Measurements from ENCODE around the gene CNKSR2.

- TF ChIP-seq CTCF (IDR thresholded peaks at IDR 0.05) (no peak), EP300 (IDR thresholded peaks at IDR 0.05) (no peak), POLR2A (IDR thresholded peaks at IDR 0.05) (no peak)
Measured at GRCh38 chrX:21379991-21380390, 5.8 kb downstream of the CNKSR2 start.

Measured in ovary (tissue), 3 donors.